Prostate gland (tissue), 2 donors: ENCODE results near the gene BNIP3. TPM values are rescaled to one million over a fixed set of nuclear protein-coding genes. Genes with fewer than 3 reads are reported as not detected.

Source experiments
- DNase-seq: peaks from one replicate; pipeline ENCODE4 v3.0.0-alpha.2; 2019; ENCODE audit warnings: low spot score
- H3K27ac ChIP-seq, 2 donors: fragments of 200-600 bp; sonication (generic); 2 replicates each; pipeline ENCODE4 v1.5.1; 2017 to 2019
- H3K27me3 ChIP-seq: fragments of 200-600 bp; sonication (generic); replicated peaks from 2 replicates; pipeline ENCODE4 v1.5.1; 2019; ENCODE audit not compliant: insufficient read depth
- H3K36me3 ChIP-seq, 2 donors: fragments of 200-600 bp; sonication (generic); 1 replicate in 1 of 2; 2 replicates in 1 of 2; pipeline versions ENCODE4 v1.5.1 to v1.8.1; 2017 to 2019
- H3K4me1 ChIP-seq: fragments of 200-600 bp; sonication (generic); replicated peaks from 2 replicates; pipeline ENCODE4 v1.5.1; 2019
- H3K4me3 ChIP-seq, 2 donors: fragments of 200-600 bp; sonication (generic); 2 replicates each; pipeline ENCODE4 v1.5.1; 2017 to 2019
- H3K9me3 ChIP-seq: fragments of 200-600 bp; sonication (generic); 2 replicates; pipeline ENCODE4 v1.5.1; 2017
- POLR2A ChIP-seq: fragments of 450-650 bp; IDR thresholded peaks from one replicate; pipeline ENCODE4 v1.6.1; 2016; ENCODE audit warnings: antibody characterized with exemption, mild to moderate bottlenecking
- POLR2AphosphoS5 ChIP-seq: sonication (generic); formaldehyde crosslinking; IDR thresholded peaks from one replicate; pipeline ENCODE4 v1.6.1; 2017; ENCODE audit warnings: antibody characterized with exemption
- WGBS: methylation state at CpG from one replicate; pipeline ENCODE4 v1.1.5; 2018; 5-methylcytosine and 5-hydroxymethylcytosine counted together
- intact Hi-C: fragments of 100-400 bp; cut with DNase I; formaldehyde crosslinking; loops from one replicate; pipeline ENCODE4 v1.14.2; 2022
- total RNA-seq, 2 donors: library from RNA; depleted of rRNA; stranded (reverse); fragments of >200 nt; gene quantifications; one replicate each; pipeline ENCODE4 v1.1.0, GENCODE V29; 2016
- TF ChIP-seq, protein P1 (sequence below), 4 experiments: fragments of 200-600 bp in 2 of 4; fragments of 450-650 bp in 2 of 4; sonication (generic) in 2 of 4; IDR thresholded peaks; 1 replicate in 3 of 4; 2 replicates in 1 of 4; pipeline ENCODE4 v1.5.1; 2016 to 2019; ENCODE audit warnings: antibody characterized with exemption in 4 of 4, mild to moderate bottlenecking in 2 of 4, moderate library complexity in 2 of 4

The BNIP3 gene
- total RNA-seq, 2 donors from 2014 or later, result 148 to 325 TPM

- H3K4me1 ChIP-seq, result no peaks in the 10 kb centered on the region
- WGBS, result 63% methylated on average over 4 of the region's 4 CpGs
- intact Hi-C loops, result no loop called here
- H3K9me3 ChIP-seq, result no peaks in the 10 kb centered on the region
- TF ChIP-seq, protein P1, sequence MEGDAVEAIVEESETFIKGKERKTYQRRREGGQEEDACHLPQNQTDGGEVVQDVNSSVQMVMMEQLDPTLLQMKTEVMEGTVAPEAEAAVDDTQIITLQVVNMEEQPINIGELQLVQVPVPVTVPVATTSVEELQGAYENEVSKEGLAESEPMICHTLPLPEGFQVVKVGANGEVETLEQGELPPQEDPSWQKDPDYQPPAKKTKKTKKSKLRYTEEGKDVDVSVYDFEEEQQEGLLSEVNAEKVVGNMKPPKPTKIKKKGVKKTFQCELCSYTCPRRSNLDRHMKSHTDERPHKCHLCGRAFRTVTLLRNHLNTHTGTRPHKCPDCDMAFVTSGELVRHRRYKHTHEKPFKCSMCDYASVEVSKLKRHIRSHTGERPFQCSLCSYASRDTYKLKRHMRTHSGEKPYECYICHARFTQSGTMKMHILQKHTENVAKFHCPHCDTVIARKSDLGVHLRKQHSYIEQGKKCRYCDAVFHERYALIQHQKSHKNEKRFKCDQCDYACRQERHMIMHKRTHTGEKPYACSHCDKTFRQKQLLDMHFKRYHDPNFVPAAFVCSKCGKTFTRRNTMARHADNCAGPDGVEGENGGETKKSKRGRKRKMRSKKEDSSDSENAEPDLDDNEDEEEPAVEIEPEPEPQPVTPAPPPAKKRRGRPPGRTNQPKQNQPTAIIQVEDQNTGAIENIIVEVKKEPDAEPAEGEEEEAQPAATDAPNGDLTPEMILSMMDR (IDR thresholded peaks at IDR 0.05), result no peak
- TF ChIP-seq POLR2AphosphoS5 (no peak), POLR2A (no peak)
- no peaks in the 10 kb centered on the region for H3K27me3 ChIP-seq
- no peak overlapping the region for H3K4me3 ChIP-seq
- H3K36me3 ChIP-seq, result no peaks in the 10 kb centered on the region
- peak overlapping the region in 1 of 2 donors; percentile 44 for H3K27ac ChIP-seq
- DNase-seq, result no peak
Measured at GRCh38 chr10:131930150-131930549, 51.6 kb downstream of the BNIP3 start.

- no peak for DNase-seq
- Histone ChIP-seq H3K27me3 (no peaks in the 10 kb centered on the region), H3K27ac (peak overlapping the region in 1 of 2 donors; percentile 44), H3K36me3 (no peaks in the 10 kb centered on the region), H3K9me3 (no peaks in the 10 kb centered on the region), H3K4me1 (no peaks in the 10 kb centered on the region), H3K4me3 (no peak overlapping the region)
- WGBS, result 81% methylated on average over 23 of the region's 23 CpGs
- intact Hi-C loops, result no loop called here
- TF ChIP-seq POLR2A (no peak), POLR2AphosphoS5 (no peak)
- TF ChIP-seq, protein P1 (IDR thresholded peaks at IDR 0.05), result no peak
Measured at GRCh38 chr10:131929122-131929845, 52.4 kb downstream of the BNIP3 start.

DNA sequence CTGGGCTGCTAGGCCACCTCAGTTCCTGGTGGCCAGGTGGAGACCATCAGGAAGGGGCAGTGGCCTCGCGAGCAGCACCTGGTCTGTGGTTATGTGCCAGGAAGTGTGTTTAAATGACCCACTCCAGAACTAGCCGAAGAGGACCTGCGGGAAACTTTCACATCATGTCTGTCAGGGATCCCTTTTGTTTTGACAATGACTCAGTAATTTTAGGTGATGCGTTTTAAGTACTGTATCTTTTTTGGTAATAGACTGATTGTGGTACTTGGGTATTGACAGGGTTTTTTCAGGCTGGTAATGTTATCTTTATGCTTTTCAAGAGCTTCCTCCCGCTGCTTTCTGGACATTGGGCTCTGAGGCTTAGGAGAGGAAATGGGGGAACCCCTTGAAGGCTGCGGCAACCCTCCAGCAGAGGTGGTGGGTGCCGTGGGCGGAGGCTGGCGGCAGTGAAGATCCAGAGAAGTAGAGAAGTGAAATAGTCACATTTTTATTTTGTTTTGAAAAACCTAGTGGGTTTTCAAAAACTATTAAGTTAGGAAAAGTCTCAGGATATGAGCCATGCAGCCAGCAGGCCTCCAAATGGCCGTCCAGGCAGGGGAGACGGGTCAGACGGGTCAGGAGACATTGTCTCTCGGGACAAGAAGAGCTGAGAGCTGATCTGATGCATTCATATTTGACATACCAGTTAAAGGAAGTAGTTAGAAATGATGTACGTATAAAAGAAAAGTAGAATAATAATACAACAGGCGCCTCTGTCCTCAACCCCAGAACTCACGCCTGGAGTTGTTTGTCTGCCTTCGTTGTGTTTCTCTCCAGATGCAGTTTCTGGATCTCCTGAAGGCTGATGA is 53.3 kb downstream of the BNIP3 start:
- intact Hi-C loops, result no loop called here
- no peaks in the 10 kb centered on the region for H3K9me3 ChIP-seq
- H3K27ac ChIP-seq, result peak overlapping the region in 1 of 2 donors; percentile 29
- no peak overlapping the region for H3K4me3 ChIP-seq
- no peaks in the 10 kb centered on the region for H3K4me1 ChIP-seq
- H3K27me3 ChIP-seq, result no peaks in the 10 kb centered on the region
- WGBS, result 75% methylated on average over 18 of the region's 18 CpGs
- H3K36me3 ChIP-seq, result no peaks in the 10 kb centered on the region
- TF ChIP-seq, protein P1 (IDR thresholded peaks at IDR 0.05), result no peak
- TF ChIP-seq POLR2AphosphoS5 (no peak), POLR2A (no peak)
- DNase-seq, result no peak

- intact Hi-C loops, result no loop called here
- DNase-seq, result no peak
- Histone ChIP-seq H3K27me3 (no peaks in the 10 kb centered on the region), H3K27ac (peak overlapping the region in 1 of 2 donors; percentile 26), H3K36me3 (no peaks in the 10 kb centered on the region), H3K4me1 (no peaks in the 10 kb centered on the region), H3K4me3 (no peak overlapping the region), H3K9me3 (no peaks in the 10 kb centered on the region)
- 96% methylated on average over 28 of the region's 28 CpGs for WGBS
- TF ChIP-seq POLR2AphosphoS5 (no peak), POLR2A (no peak)
- TF ChIP-seq, protein P1 (IDR thresholded peaks at IDR 0.05), result no peak
Measured at GRCh38 chr10:131926743-131927595, 54.8 kb downstream of the BNIP3 start.
